Ascending aorta (tissue), 2 donors: ENCODE data around the gene IL21R. TPM values are rescaled to one million over a fixed set of nuclear protein-coding genes. Genes with fewer than 3 reads are reported as not detected.
"Not testable (repeated sequence)": the region's sequence is repeated elsewhere in the genome, so short reads cannot be mapped to it uniquely, and the experiment has no call there.

ENCODE experiments used
- DNase-seq, 2 donors: peaks; one replicate each; pipeline ENCODE4 v3.0.0-alpha.2; 2019; ENCODE audit warnings: low spot score in 2 of 2
- H3K27ac ChIP-seq, 2 donors: fragments of 200-600 bp; sonication (generic); one replicate each; pipeline ENCODE4 v1.5.1; 2016 to 2017; ENCODE audit warnings: mild to moderate bottlenecking in 1 of 2
- H3K27me3 ChIP-seq: fragments of 200-600 bp; sonication (generic); one replicate; pipeline ENCODE4 v1.5.1; 2017
- H3K36me3 ChIP-seq, 2 donors: fragments of 200-600 bp; sonication (generic); one replicate each; pipeline ENCODE4 v1.5.1; 2016
- H3K4me1 ChIP-seq, 2 donors: fragments of 200-600 bp; sonication (generic); one replicate each; pipeline ENCODE4 v1.5.1; 2016 to 2017; ENCODE audit warnings: mild to moderate bottlenecking in 1 of 2
- H3K4me3 ChIP-seq, 2 donors: fragments of 200-600 bp; sonication (generic); one replicate each; pipeline ENCODE4 v1.5.1; 2016 to 2017; ENCODE audit warnings: mild to moderate bottlenecking in 1 of 2
- H3K9me3 ChIP-seq, 2 donors: fragments of 200-600 bp; sonication (generic); one replicate each; pipeline ENCODE4 v1.5.1; 2016
- intact Hi-C: fragments of 100-400 bp; cut with DNase I; formaldehyde crosslinking; loops from one replicate; pipeline ENCODE4 v1.15.1; 2023
- total RNA-seq: library from RNA; depleted of rRNA; stranded (reverse); fragments of >200 nt; gene quantifications from one replicate; pipeline ENCODE4 v1.1.0, GENCODE V29; 2016
- TF ChIP-seq, protein P1 (sequence below), 3 experiments: fragments of 200-600 bp in 2 of 3; fragments of 450-650 bp in 1 of 3; sonication (generic) in 2 of 3; IDR thresholded peaks; one replicate each; pipeline ENCODE4 v1.5.1; 2016 to 2019; ENCODE audit warnings: antibody characterized with exemption in 3 of 3, mild to moderate bottlenecking in 1 of 3, moderate library complexity in 1 of 3

The IL21R gene
- total RNA-seq, 1 donor from 2014 or later: 0.21 TPM

DNA sequence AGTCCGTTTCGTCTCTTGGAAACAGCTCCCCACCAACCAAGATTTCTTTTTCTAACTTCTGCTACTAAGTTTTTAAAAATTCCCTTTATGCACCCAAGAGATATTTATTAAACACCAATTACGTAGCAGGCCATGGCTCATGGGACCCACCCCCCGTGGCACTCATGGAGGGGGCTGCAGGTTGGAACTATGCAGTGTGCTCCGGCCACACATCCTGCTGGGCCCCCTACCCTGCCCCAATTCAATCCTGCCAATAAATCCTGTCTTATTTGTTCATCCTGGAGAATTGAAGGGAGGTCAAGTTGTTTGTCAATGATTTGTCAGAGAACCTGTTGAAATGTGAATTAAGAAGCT is 48.2 kb downstream of the IL21R start:
- H3K36me3 ChIP-seq: no peaks in the 10 kb centered on the region
- TF ChIP-seq, protein P1, sequence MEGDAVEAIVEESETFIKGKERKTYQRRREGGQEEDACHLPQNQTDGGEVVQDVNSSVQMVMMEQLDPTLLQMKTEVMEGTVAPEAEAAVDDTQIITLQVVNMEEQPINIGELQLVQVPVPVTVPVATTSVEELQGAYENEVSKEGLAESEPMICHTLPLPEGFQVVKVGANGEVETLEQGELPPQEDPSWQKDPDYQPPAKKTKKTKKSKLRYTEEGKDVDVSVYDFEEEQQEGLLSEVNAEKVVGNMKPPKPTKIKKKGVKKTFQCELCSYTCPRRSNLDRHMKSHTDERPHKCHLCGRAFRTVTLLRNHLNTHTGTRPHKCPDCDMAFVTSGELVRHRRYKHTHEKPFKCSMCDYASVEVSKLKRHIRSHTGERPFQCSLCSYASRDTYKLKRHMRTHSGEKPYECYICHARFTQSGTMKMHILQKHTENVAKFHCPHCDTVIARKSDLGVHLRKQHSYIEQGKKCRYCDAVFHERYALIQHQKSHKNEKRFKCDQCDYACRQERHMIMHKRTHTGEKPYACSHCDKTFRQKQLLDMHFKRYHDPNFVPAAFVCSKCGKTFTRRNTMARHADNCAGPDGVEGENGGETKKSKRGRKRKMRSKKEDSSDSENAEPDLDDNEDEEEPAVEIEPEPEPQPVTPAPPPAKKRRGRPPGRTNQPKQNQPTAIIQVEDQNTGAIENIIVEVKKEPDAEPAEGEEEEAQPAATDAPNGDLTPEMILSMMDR (IDR thresholded peaks at IDR 0.05): no peak
- intact Hi-C loops: no loop called here

DNA sequence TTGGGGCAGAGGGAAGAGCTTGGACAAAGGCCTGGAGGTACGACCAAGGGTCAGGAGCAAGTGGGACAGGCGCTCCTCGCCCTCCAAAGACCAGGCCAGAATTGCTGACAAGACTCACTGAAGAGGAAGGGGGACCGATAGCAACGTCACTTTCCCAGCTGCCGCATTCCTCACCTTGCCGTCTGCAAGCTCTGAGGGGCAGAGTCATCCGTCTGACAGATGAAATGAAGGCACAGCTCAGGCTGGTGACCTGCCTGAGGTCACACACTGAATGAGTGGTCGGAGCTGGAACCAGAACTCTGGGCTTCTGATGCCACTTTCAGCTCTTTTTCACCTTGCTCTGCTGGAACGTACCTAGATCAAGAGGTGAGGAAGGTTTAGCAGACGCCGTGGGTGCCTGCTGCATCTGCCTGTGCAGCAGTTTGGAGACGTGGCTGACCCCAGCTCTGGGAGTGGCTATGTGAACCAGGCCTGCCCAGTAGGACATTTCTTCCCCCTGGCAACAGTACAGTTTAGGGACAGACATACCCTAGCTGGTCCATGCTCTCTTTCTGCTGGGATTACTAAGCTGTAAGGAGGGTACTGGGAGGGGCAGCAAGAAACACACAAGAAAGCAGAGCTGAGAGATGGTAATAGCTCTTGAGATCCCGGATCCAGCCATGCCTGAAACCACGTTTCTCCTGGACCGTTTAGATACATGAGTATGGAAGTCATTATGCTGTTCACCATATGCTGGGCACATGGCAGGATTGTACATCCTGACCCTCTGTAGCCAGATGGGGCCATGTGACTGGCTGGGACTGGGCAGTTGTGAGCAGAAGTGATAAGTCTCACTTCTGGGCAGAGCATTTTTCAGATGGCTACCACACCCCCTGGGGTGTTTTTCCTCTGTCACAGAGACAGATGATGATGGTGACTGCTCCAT is 50.9 kb downstream of the IL21R start:
- H3K36me3 ChIP-seq: no peaks in the 10 kb centered on the region
- TF ChIP-seq, protein P1 (IDR thresholded peaks at IDR 0.05): no peak
- no peak overlapping the region for H3K27ac ChIP-seq
- no peaks in the 10 kb centered on the region for H3K27me3 ChIP-seq
- no peak overlapping the region for H3K4me3 ChIP-seq
- no peak for DNase-seq
- no peaks in the 10 kb centered on the region for H3K9me3 ChIP-seq
- no peaks in the 10 kb centered on the region for H3K4me1 ChIP-seq
- intact Hi-C loops: no loop called here

More for the DNA sequence above, 48.2 kb downstream of the IL21R start:
- Histone ChIP-seq H3K9me3 (peaks cover 0 to 1% of the 10 kb centered on the region in 2 donors), H3K27ac (no peak overlapping the region), H3K4me1 (no peaks in the 10 kb centered on the region), H3K4me3 (no peak overlapping the region), H3K27me3 (no peaks in the 10 kb centered on the region)
- no peak for DNase-seq

DNA sequence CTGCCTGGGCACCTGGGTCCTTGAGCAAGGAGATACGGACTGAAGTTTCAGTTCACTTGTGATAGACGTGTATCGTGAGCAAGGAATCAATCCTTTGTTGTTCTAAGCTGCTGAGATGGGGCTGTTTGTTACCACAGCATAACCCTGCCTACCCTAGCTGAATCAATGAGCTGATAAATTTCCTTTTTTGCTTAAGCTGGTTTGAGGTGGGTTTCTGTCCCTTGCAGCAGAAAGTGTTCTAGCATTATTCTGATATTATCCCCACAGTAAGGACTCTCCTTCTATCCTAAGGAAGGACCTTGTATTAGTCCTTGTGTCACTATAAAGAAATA is 51.5 kb downstream of the IL21R start:
- Histone ChIP-seq H3K9me3 (no peaks in the 10 kb centered on the region), H3K36me3 (no peaks in the 10 kb centered on the region), H3K27ac (no peak overlapping the region), H3K27me3 (no peaks in the 10 kb centered on the region), H3K4me3 (no peak overlapping the region), H3K4me1 (no peaks in the 10 kb centered on the region)
- TF ChIP-seq, protein P1 (IDR thresholded peaks at IDR 0.05): no peak
- DNase-seq: no peak
- intact Hi-C loops: no loop called here

DNA sequence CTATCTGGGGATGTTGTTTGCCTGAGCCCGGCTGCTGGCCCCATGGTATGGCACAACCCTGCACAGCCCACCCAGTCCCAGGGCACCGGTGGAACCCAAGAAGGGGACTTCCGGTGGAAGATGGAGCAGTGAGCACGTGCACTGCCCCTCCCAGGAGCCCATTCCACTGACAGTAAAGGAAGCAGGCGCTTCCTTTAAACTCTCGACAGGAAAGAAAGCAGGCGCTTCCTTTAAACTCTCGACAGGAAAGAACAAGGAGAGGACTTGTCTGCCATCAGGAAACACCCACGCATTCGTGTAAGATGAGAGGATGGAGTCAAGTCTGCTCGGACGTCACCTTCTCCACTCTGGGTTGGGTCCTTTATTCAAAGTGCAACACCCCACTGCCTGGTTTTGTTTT is 53.7 kb downstream of the IL21R start:
- intact Hi-C loops: loop anchor here (2.0 kb wide), 2 partner anchors 221 to 277 kb away; no protein-coding TSS in a partner anchor
- Histone ChIP-seq H3K4me1 (no peaks in the 10 kb centered on the region), H3K27ac (no peak overlapping the region)

DNA sequence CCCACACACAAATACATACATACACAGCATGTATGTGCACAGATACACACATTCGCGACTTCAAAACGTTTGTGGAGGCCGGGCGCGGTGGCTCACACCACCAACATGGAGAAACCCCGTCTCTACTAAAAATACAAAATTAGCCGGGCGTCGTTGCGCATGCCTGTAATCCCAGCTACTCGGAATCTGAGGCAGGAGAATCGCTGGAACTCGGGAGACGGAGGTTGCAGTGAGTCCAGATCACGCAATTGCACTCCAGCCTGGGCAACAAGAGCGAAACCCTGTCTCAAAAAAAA is 55.6 kb downstream of the IL21R start:
- DNase-seq, H3K27ac ChIP-seq, H3K9me3 ChIP-seq, H3K4me3 ChIP-seq, H3K27me3 ChIP-seq, H3K4me1 ChIP-seq: not testable (repeated sequence)
- intact Hi-C loops: loop anchor here (1.0 to 2.0 kb wide), 3 partner anchors 223 to 302 kb away; no protein-coding TSS in a partner anchor
- peaks cover 21 to 27% of the 10 kb centered on the region in 2 donors for H3K36me3 ChIP-seq

More for the DNA sequence above, 53.7 kb downstream of the IL21R start:
- no peak overlapping the region for H3K4me3 ChIP-seq
- H3K9me3 ChIP-seq: no peaks in the 10 kb centered on the region
- no peaks in the 10 kb centered on the region for H3K27me3 ChIP-seq
- TF ChIP-seq, protein P1 (IDR thresholded peaks at IDR 0.05): no peak
- DNase-seq: no peak
- peaks cover 2 to 8% of the 10 kb centered on the region in 2 donors for H3K36me3 ChIP-seq

DNA sequence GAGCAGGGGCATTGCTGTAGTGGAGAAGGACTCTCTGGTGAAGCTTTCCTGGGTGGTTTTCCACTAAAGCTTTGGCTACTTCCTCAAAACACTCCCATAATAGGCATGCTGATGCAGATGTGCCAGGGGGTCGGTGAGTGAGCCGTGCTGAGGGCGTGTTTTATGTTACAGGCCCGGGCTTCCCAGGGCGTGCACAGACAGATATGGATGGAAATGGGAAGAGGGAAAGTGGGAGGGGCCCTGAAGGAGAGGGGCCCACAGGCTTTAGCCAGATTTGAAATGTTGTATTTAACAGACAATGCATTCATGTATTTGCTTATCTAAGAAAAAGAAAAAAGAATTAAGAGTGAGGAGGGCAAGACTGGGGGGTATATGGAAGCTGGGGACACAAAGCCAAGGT is 56.3 kb downstream of the IL21R start:
- Histone ChIP-seq H3K4me1 (no peaks in the 10 kb centered on the region), H3K27me3 (no peaks in the 10 kb centered on the region), H3K4me3 (no peak overlapping the region), H3K36me3 (peaks cover 28 to 34% of the 10 kb centered on the region in 2 donors), H3K27ac (no peak overlapping the region), H3K9me3 (no peaks in the 10 kb centered on the region)
- TF ChIP-seq, protein P1 (IDR thresholded peaks at IDR 0.05): no peak
- intact Hi-C loops: no loop called here
- no peak for DNase-seq
